T-cell (primary cell): ENCODE results near the gene IMMP1L. TPM values are rescaled to one million over a fixed set of nuclear protein-coding genes. Genes with fewer than 3 reads are reported as not detected.

Source experiments
- ATAC-seq, 4 experiments: fragments of 200-7000 bp in 3 of 4; fragments of 150-1000 bp in 1 of 4; cut with Tn5 transposase; replicated peaks in 1 of 4; 1 replicate in 3 of 4; 2 replicates in 1 of 4; pipeline ENCODE4 v1.10.0; 2021; ENCODE audit warnings: moderate library complexity in 3 of 4, mild to moderate bottlenecking in 2 of 4, moderate number of reproducible peaks in 1 of 4
- CTCF ChIA-PET, 2 donors: fragments of 300-600 bp; sonication (Branson Sonifier 250); formaldehyde crosslinking; loops; one replicate each; lab custom pipeline; 2022; ENCODE audit warnings: antibody characterized with exemption in 2 of 2; lab: Charles Lee
- POLR2A ChIA-PET, 2 donors: fragments of 300-600 bp; sonication (Branson Sonifier 250); formaldehyde crosslinking; loops; one replicate each; lab custom pipeline; 2022; ENCODE audit warnings: antibody characterized with exemption in 2 of 2; lab: Charles Lee
- DNase-seq, 35 experiments: peaks; one replicate each; pipeline versions ENCODE4 v3.0.0 to v3.0.0-alpha.2; 2013 to 2023
- H3K27ac ChIP-seq: one replicate; pipeline ENCODE4 v1.5.1; 2013; ENCODE audit warnings: low read length
- H3K27me3 ChIP-seq, 2 experiments: replicated peaks in 1 of 2; 1 replicate in 1 of 2; 2 replicates in 1 of 2; pipeline versions ENCODE4 v1.6.1 to v1.7.0; 2013; ENCODE audit warnings: low read length in 1 of 2, mixed read lengths in 1 of 2; ENCODE audit not compliant: control insufficient read depth in 2 of 2, insufficient read depth in 2 of 2; ENCODE audit errors: extremely low read depth in 1 of 2
- H3K36me3 ChIP-seq, 2 donors: 1 replicate in 1 of 2; 2 replicates in 1 of 2; pipeline versions ENCODE4 v1.6.1 to v1.7.0; 2013; ENCODE audit warnings: low read length in 1 of 2; ENCODE audit not compliant: control insufficient read depth in 2 of 2, insufficient read depth in 1 of 2; ENCODE audit errors: extremely low read depth in 1 of 2
- H3K4me1 ChIP-seq, 2 experiments: 1 replicate in 1 of 2; 2 replicates in 1 of 2; pipeline versions ENCODE4 v1.6.1 to v1.7.0; 2013; ENCODE audit warnings: low read length in 2 of 2, mixed read lengths in 1 of 2; ENCODE audit not compliant: insufficient read depth in 2 of 2, control insufficient read depth in 1 of 2; ENCODE audit errors: extremely low read depth in 1 of 2
- H3K4me3 ChIP-seq, 2 donors: 1 replicate in 1 of 2; 2 replicates in 1 of 2; pipeline versions ENCODE4 v1.5.1 to v1.7.0; 2013; ENCODE audit warnings: mild to moderate bottlenecking in 2 of 2, low read length in 1 of 2, moderate library complexity in 1 of 2; ENCODE audit not compliant: control insufficient read depth in 1 of 2; ENCODE audit errors: extremely low read depth in 1 of 2
- H3K9me3 ChIP-seq: 2 replicates; pipeline ENCODE4 v1.7.0; 2013
- H3K27ac Mint-ChIP-seq, 2 donors: one replicate each; pipeline ENCODE4 v1.8.0; 2020 to 2021; ENCODE audit warnings: mild to moderate bottlenecking in 2 of 2, mixed read lengths in 2 of 2
- H3K27me3 Mint-ChIP-seq, 2 donors: one replicate each; pipeline ENCODE4 v1.8.0; 2021 to 2022; ENCODE audit warnings: mixed read lengths in 2 of 2
- H3K36me3 Mint-ChIP-seq: one replicate; pipeline ENCODE4 v1.8.0; 2021; ENCODE audit warnings: mixed read lengths
- H3K4me1 Mint-ChIP-seq, 3 donors: one replicate each; pipeline ENCODE4 v1.8.0; 2020 to 2022; ENCODE audit warnings: mixed read lengths in 3 of 3, mild to moderate bottlenecking in 1 of 3
- H3K4me3 Mint-ChIP-seq, 3 donors: one replicate each; pipeline ENCODE4 v1.8.0; 2020 to 2022; ENCODE audit warnings: mild to moderate bottlenecking in 3 of 3, mixed read lengths in 3 of 3, moderate library complexity in 3 of 3
- H3K9me3 Mint-ChIP-seq, 3 donors: one replicate each; pipeline ENCODE4 v1.8.0; 2020 to 2022; ENCODE audit warnings: mixed read lengths in 3 of 3
- WGBS: methylation state at CpG from one replicate; pipeline ENCODE4 v1.1.5; 2013; ENCODE audit warnings: missing lambda C conversion rate; ENCODE audit not compliant: insufficient coverage; 5-methylcytosine and 5-hydroxymethylcytosine counted together
- total RNA-seq, 35 experiments: library from RNA in 6 of 35; stranded (reverse) in 6 of 35; fragments of 120-200 nt in 1 of 35; gene quantifications; one replicate each; pipeline versions ENCODE4 v1.2.1 to v1.2.4 and lab custom pipeline; 2013 to 2026

IMMP1L gene
- total RNA-seq, 5 donors from 2014 or later (not counting 1 experiment from before 2014, with no cell fraction given), result 8.2 to 16.3 (median 14.2) TPM

GRCh38 chr11:31419138-31419537 lies 90.3 kb downstream of the IMMP1L start:
- H3K4me3 Mint-ChIP-seq, result no peak overlapping the region

GRCh38 chr11:31417816-31418215 lies 91.6 kb downstream of the IMMP1L start:
- DNase-seq, result no peak
- no peaks in the 10 kb centered on the region for H3K27me3 ChIP-seq
- no peaks in the 10 kb centered on the region for H3K9me3 Mint-ChIP-seq
- ChIA-PET CTCF (interaction anchor here in 1 of 2 donors (0.5 kb wide), 1 partner anchor 1007 kb away, joined by 3 read pairs; no protein-coding TSS in a partner anchor), POLR2A (interaction anchor here (0.6 to 0.7 kb wide), 2 partner anchors 18 to 1927 kb away, joined by 3 to 9 read pairs; no protein-coding TSS in a partner anchor)
- H3K36me3 ChIP-seq, result no peaks in the 10 kb centered on the region
- no peaks in the 10 kb centered on the region for H3K27me3 Mint-ChIP-seq
- H3K4me3 Mint-ChIP-seq, result no peak overlapping the region
- H3K27ac ChIP-seq, result no peak overlapping the region
- WGBS, result no CpG with 5 or more reads among the region's 2 CpGs
- no peak overlapping the region for H3K27ac Mint-ChIP-seq
- peaks cover 33% of the 10 kb centered on the region for H3K36me3 Mint-ChIP-seq
- H3K4me1 Mint-ChIP-seq, result no peaks in the 10 kb centered on the region
- H3K9me3 ChIP-seq, result no peaks in the 10 kb centered on the region
- no peak overlapping the region for H3K4me3 ChIP-seq
- H3K4me1 ChIP-seq, result no peaks in the 10 kb centered on the region
- no peak for ATAC-seq

More at GRCh38 chr11:31419138-31419537, 90.3 kb downstream of the IMMP1L start:
- H3K27me3 ChIP-seq, result no peaks in the 10 kb centered on the region
- H3K4me3 ChIP-seq, result no peak overlapping the region
- CTCF ChIA-PET, result no interaction called here
- H3K27ac Mint-ChIP-seq, result no peak overlapping the region
- ATAC-seq, result no peak
- no peaks in the 10 kb centered on the region for H3K4me1 ChIP-seq
- H3K9me3 Mint-ChIP-seq, result no peaks in the 10 kb centered on the region
- no peaks in the 10 kb centered on the region for H3K4me1 Mint-ChIP-seq
- DNase-seq, result no peak
- H3K36me3 Mint-ChIP-seq, result peaks cover 31% of the 10 kb centered on the region
- POLR2A ChIA-PET, result interaction anchor here in 1 of 2 donors (0.6 kb wide), 1 partner anchor 65 kb away, joined by 8 read pairs; no protein-coding TSS in a partner anchor
- WGBS, result 100% methylated on average over 2 of the region's 3 CpGs
- no peaks in the 10 kb centered on the region for H3K27me3 Mint-ChIP-seq
- no peaks in the 10 kb centered on the region for H3K36me3 ChIP-seq
- no peaks in the 10 kb centered on the region for H3K9me3 ChIP-seq
- H3K27ac ChIP-seq, result no peak overlapping the region

GRCh38 chr11:31417357-31417756 lies 92.1 kb downstream of the IMMP1L start:
- H3K4me1 Mint-ChIP-seq, result no peaks in the 10 kb centered on the region
- ATAC-seq, result no peak
- POLR2A ChIA-PET, result interaction anchor here (0.6 to 0.7 kb wide), 2 partner anchors 18 to 1927 kb away, joined by 3 to 9 read pairs; no protein-coding TSS in a partner anchor
- Histone ChIP-seq H3K9me3 (no peaks in the 10 kb centered on the region), H3K36me3 (no peaks in the 10 kb centered on the region), H3K27ac (no peak overlapping the region), H3K4me1 (no peaks in the 10 kb centered on the region), H3K4me3 (no peak overlapping the region), H3K27me3 (no peaks in the 10 kb centered on the region)
- DNase-seq, result no peak
- no peak overlapping the region for H3K4me3 Mint-ChIP-seq
- H3K9me3 Mint-ChIP-seq, result no peaks in the 10 kb centered on the region
- no peak overlapping the region for H3K27ac Mint-ChIP-seq
- H3K27me3 Mint-ChIP-seq, result no peaks in the 10 kb centered on the region
- peaks cover 33% of the 10 kb centered on the region for H3K36me3 Mint-ChIP-seq
- CTCF ChIA-PET, result no interaction called here
- 80% methylated on average over 1 of the region's 1 CpG for WGBS

- Mint-ChIP-seq H3K4me3 (no peak overlapping the region), H3K9me3 (peaks cover 0 to 4% (median 3%) of the 10 kb centered on the region in 3 donors), H3K4me1 (no peaks in the 10 kb centered on the region), H3K36me3 (peaks cover 42% of the 10 kb centered on the region), H3K27ac (no peak overlapping the region), H3K27me3 (no peaks in the 10 kb centered on the region)
- no peaks in the 10 kb centered on the region for H3K9me3 ChIP-seq
- no peaks in the 10 kb centered on the region for H3K36me3 ChIP-seq
- ChIA-PET CTCF (no interaction called here), POLR2A (interaction anchor here in 1 of 2 donors (0.6 kb wide), 1 partner anchor 53 kb away, joined by 3 read pairs; no protein-coding TSS in a partner anchor)
- H3K27ac ChIP-seq, result no peak overlapping the region
- ATAC-seq (no peak), DNase-seq (no peak)
- no CpG with 5 or more reads among the region's 4 CpGs for WGBS
- H3K27me3 ChIP-seq, result no peaks in the 10 kb centered on the region
- no peak overlapping the region for H3K4me3 ChIP-seq
- no peaks in the 10 kb centered on the region for H3K4me1 ChIP-seq
Observed at GRCh38 chr11:31415435-31415834, 94.0 kb downstream of the IMMP1L start.

- Histone ChIP-seq H3K4me3 (no peak overlapping the region), H3K4me1 (no peaks in the 10 kb centered on the region), H3K27me3 (no peaks in the 10 kb centered on the region), H3K27ac (no peak overlapping the region), H3K9me3 (no peaks in the 10 kb centered on the region), H3K36me3 (no peaks in the 10 kb centered on the region)
- no peak overlapping the region for H3K4me3 Mint-ChIP-seq
- no peaks in the 10 kb centered on the region for H3K4me1 Mint-ChIP-seq
- ChIA-PET CTCF (interaction anchor here in 1 of 2 donors (0.6 kb wide), 1 partner anchor 17 kb away, joined by 3 read pairs; no protein-coding TSS in a partner anchor), POLR2A (no interaction called here)
- ATAC-seq (no peak), DNase-seq (no peak)
- peaks cover 37% of the 10 kb centered on the region for H3K36me3 Mint-ChIP-seq
- H3K27me3 Mint-ChIP-seq, result no peaks in the 10 kb centered on the region
- no peak overlapping the region for H3K27ac Mint-ChIP-seq
- WGBS, result 100% methylated on average over 1 of the region's 3 CpGs
- H3K9me3 Mint-ChIP-seq, result peaks cover 0 to 4% (median 3%) of the 10 kb centered on the region in 3 donors
Observed at GRCh38 chr11:31414338-31414737, 95.1 kb downstream of the IMMP1L start.

- H3K27ac ChIP-seq, result no peak overlapping the region
- H3K4me3 ChIP-seq, result no peak overlapping the region
- Mint-ChIP-seq H3K36me3 (peaks cover 40% of the 10 kb centered on the region), H3K27ac (no peak overlapping the region), H3K9me3 (peaks cover 0 to 4% (median 3%) of the 10 kb centered on the region in 3 donors), H3K4me3 (no peak overlapping the region), H3K27me3 (no peaks in the 10 kb centered on the region), H3K4me1 (no peaks in the 10 kb centered on the region)
- no CpG with 5 or more reads among the region's 2 CpGs for WGBS
- no peak for ATAC-seq
- H3K36me3 ChIP-seq, result no peaks in the 10 kb centered on the region
- DNase-seq, result no peak
- POLR2A ChIA-PET, result no interaction called here
- H3K9me3 ChIP-seq, result no peaks in the 10 kb centered on the region
- H3K4me1 ChIP-seq, result no peaks in the 10 kb centered on the region
- CTCF ChIA-PET, result no interaction called here
- H3K27me3 ChIP-seq, result no peaks in the 10 kb centered on the region
Observed at GRCh38 chr11:31412946-31413345, 96.5 kb downstream of the IMMP1L start.
